Tibial nerve (tissue), 4 donors: ENCODE results near the gene LMNB1.

Experiments used
- EP300 ChIP-seq, 2 donors: sonication (generic); formaldehyde crosslinking; IDR thresholded peaks; one replicate each; pipeline ENCODE4 v1.6.1; 2017; ENCODE audit warnings: antibody characterized with exemption in 2 of 2, mild to moderate bottlenecking in 1 of 2
- POLR2A ChIP-seq, 2 donors: fragments of 450-650 bp; IDR thresholded peaks; one replicate each; pipeline ENCODE4 v1.6.1; 2017; ENCODE audit warnings: antibody characterized with exemption in 2 of 2, mild to moderate bottlenecking in 2 of 2, moderate library complexity in 2 of 2
- TF ChIP-seq, protein P1 (sequence below), 5 experiments: fragments of 200-600 bp in 3 of 5; fragments of 450-650 bp in 2 of 5; sonication (generic) in 3 of 5; IDR thresholded peaks; one replicate each; pipeline ENCODE4 v1.5.1; 2016 to 2019; ENCODE audit warnings: antibody characterized with exemption in 5 of 5, mild to moderate bottlenecking in 3 of 5, moderate library complexity in 2 of 5

DNA sequence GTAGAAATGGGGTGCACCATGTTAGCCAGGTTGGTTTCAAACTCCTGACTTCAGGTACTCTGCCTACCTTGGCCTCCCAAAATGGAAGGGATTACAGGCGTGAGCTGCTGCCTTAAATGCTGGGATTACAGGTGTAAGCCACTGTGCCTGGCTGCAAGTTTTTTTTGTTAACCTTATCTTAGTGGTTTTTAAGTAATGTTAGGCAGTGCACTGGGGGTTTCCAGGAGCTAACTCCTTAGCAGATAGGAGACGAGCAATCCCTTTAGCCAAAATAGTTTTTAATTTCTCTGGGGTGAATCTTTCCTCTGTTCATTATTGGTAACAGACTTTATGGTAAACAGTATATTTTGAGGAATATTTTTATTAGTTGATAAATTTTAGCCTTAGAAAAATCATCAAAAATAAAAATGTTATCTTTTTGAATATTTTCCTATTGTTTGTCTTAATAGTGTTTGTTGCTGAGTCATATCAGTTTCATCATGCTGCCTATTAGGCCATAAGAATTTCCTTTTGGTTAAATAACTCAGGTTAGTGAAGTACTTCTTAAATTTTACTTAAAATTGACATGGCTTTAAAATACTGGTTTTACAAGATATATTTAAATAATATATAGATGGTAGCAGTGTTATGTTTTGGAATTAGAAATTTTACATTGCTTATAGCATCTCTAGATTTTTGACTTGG lies 37.9 kb downstream of the LMNB1 start:
- TF ChIP-seq, protein P1, sequence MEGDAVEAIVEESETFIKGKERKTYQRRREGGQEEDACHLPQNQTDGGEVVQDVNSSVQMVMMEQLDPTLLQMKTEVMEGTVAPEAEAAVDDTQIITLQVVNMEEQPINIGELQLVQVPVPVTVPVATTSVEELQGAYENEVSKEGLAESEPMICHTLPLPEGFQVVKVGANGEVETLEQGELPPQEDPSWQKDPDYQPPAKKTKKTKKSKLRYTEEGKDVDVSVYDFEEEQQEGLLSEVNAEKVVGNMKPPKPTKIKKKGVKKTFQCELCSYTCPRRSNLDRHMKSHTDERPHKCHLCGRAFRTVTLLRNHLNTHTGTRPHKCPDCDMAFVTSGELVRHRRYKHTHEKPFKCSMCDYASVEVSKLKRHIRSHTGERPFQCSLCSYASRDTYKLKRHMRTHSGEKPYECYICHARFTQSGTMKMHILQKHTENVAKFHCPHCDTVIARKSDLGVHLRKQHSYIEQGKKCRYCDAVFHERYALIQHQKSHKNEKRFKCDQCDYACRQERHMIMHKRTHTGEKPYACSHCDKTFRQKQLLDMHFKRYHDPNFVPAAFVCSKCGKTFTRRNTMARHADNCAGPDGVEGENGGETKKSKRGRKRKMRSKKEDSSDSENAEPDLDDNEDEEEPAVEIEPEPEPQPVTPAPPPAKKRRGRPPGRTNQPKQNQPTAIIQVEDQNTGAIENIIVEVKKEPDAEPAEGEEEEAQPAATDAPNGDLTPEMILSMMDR (IDR thresholded peaks at IDR 0.05), result no peak
- TF ChIP-seq POLR2A (IDR thresholded peaks at IDR 0.05) (no peak), EP300 (IDR thresholded peaks at IDR 0.05) (no peak)
